Nephron progenitor cell (in vitro differentiated cells): ENCODE results near the gene HUWE1.

Experiments used
- DNase-seq: peaks from one replicate; pipeline ENCODE4 v3.0.0; 2021
- H3K27ac Mint-ChIP-seq: 2 replicates; pipeline ENCODE4 v1.8.0; 2021; ENCODE audit warnings: mild to moderate bottlenecking, moderate library complexity, mixed read lengths
- H3K27me3 Mint-ChIP-seq: 2 replicates; pipeline ENCODE4 v1.8.0; 2021; ENCODE audit warnings: mild to moderate bottlenecking, low read depth, mixed read lengths; ENCODE audit not compliant: poor library complexity
- H3K36me3 Mint-ChIP-seq: 2 replicates; pipeline ENCODE4 v1.8.0; 2021; ENCODE audit warnings: low read depth, mixed read lengths
- H3K4me1 Mint-ChIP-seq: 2 replicates; pipeline ENCODE4 v1.8.0; 2021; ENCODE audit warnings: mixed read lengths
- H3K4me3 Mint-ChIP-seq: 2 replicates; pipeline ENCODE4 v1.8.0; 2021; ENCODE audit warnings: mild to moderate bottlenecking, moderate library complexity, mixed read lengths
- H3K9me3 Mint-ChIP-seq: 2 replicates; pipeline ENCODE4 v1.8.0; 2021; ENCODE audit warnings: mild to moderate bottlenecking, moderate library complexity, mixed read lengths
- TF ChIP-seq, protein P1 (sequence below): fragments of 200-600 bp; sonication (generic); IDR thresholded peaks from 2 replicates; pipeline ENCODE4 v1.5.0; 2021; ENCODE audit warnings: antibody characterized with exemption

HUWE1 gene

DNA sequence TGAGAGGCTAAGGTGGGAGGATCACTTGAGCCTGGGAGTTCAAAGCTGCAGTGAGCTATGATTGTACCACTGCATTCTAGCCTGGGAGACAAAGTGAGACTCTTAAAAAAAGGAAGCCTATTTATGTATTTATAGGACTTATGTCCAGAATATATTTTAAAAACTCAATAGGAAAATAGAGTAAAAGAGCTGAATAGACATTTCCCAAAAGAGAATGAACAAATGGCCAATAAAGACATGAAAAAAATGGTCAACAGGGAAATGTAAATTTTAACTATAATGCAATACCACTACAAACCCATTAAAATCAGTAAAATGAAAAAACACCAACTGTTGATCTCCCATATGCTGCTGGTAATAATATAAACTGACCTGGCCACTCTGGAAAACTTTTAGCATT, 115.0 kb downstream of the HUWE1 start:
- Mint-ChIP-seq H3K27ac (no peak overlapping the region), H3K36me3 (peaks cover 47% of the 10 kb centered on the region), H3K9me3 (peaks cover 25% of the 10 kb centered on the region), H3K27me3 (no peaks in the 10 kb centered on the region), H3K4me3 (no peak overlapping the region), H3K4me1 (no peaks in the 10 kb centered on the region)
- no peak for DNase-seq
- TF ChIP-seq, protein P1, sequence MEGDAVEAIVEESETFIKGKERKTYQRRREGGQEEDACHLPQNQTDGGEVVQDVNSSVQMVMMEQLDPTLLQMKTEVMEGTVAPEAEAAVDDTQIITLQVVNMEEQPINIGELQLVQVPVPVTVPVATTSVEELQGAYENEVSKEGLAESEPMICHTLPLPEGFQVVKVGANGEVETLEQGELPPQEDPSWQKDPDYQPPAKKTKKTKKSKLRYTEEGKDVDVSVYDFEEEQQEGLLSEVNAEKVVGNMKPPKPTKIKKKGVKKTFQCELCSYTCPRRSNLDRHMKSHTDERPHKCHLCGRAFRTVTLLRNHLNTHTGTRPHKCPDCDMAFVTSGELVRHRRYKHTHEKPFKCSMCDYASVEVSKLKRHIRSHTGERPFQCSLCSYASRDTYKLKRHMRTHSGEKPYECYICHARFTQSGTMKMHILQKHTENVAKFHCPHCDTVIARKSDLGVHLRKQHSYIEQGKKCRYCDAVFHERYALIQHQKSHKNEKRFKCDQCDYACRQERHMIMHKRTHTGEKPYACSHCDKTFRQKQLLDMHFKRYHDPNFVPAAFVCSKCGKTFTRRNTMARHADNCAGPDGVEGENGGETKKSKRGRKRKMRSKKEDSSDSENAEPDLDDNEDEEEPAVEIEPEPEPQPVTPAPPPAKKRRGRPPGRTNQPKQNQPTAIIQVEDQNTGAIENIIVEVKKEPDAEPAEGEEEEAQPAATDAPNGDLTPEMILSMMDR, result no peak

DNA sequence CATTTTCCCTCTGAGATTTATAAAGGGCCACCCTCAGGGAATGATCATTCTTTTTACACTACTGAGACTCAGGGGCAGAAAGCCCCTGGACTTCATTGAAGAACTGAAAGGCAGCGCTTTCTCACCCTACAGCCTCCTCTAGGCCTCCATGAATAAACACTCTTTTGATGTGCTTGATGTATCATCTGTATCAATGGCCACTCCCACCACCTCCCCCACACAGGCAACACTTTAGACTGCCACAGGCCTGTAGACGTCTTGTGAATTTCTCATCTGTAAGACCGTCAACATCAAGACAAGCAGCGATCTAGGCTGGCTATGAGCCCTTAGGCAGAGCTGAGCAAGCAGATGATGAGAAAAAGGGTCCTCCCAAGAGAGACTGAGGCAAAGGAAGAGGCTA, 123.2 kb downstream of the HUWE1 start:
- Mint-ChIP-seq H3K27ac (no peak overlapping the region), H3K9me3 (peaks cover 44% of the 10 kb centered on the region), H3K4me1 (no peaks in the 10 kb centered on the region), H3K4me3 (no peak overlapping the region), H3K27me3 (no peaks in the 10 kb centered on the region), H3K36me3 (peaks cover 71% of the 10 kb centered on the region)
- TF ChIP-seq, protein P1, result no peak
- DNase-seq, result no peak

DNA sequence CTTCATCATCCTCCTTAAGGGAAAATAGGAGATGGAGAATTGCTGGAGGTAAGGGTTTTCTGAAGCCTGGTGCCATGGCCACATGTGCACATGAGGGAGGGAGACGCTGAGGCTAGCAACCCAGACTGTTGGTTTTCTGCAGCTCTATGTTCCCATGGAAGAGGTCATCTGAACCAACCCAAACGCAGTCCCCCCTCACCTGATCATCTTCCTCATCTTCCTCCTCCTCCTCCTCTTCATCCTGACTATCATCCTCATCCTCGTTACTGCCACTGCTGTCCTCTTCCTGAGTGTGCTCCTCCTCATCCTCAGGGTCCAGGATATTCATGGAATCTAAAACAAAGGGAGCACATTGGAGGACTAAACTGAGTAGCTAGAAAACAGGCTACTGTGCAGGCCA, 124.6 kb downstream of the HUWE1 start:
- Mint-ChIP-seq H3K9me3 (peaks cover 45% of the 10 kb centered on the region), H3K27me3 (no peaks in the 10 kb centered on the region), H3K4me3 (no peak overlapping the region), H3K27ac (no peak overlapping the region), H3K4me1 (no peaks in the 10 kb centered on the region), H3K36me3 (peaks cover 74% of the 10 kb centered on the region)
- DNase-seq, result no peak
- TF ChIP-seq, protein P1, result no peak

DNA sequence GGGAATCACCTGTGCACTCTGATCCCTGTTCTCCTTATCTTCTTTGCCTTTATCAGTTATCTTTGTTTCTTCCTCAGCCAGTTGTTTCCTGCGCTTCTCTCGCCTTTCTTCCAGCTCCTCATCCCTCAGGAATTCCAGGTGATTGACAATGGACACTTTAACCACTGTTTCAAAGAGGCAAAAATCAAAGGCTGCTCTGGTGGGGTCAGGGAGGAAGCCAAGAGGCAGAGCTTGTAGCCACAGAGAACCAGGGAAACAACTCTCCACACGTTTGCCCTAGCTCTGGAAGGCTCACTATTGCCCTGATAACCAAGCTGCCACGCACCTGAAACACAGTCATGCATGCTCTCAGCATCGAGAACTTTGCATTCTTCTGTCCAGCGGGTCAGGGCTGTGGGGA, 127.9 kb downstream of the HUWE1 start:
- TF ChIP-seq, protein P1, result no peak
- Mint-ChIP-seq H3K27ac (no peak overlapping the region), H3K36me3 (peaks cover 74% of the 10 kb centered on the region), H3K4me3 (no peak overlapping the region), H3K4me1 (no peaks in the 10 kb centered on the region), H3K27me3 (no peaks in the 10 kb centered on the region), H3K9me3 (peaks cover 49% of the 10 kb centered on the region)
- no peak for DNase-seq

DNA sequence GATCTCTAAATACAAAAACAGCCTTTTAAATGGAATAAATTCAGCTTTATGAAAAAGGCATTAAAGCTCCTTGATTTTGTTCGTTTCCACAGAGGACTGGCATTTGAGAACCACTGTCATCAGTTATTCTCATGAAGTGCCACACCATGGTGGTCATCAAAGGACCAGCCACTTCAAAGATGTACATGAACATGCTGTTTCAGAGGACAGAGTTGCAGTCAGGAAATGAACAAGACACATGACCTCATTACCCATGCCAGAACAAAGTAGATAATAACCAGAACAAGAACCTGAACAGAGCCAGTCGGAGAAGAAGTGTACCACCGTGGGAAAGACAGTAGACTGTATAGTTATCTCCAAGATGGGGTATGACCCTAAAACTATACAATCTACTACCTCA, 129.7 kb downstream of the HUWE1 start:
- no peaks in the 10 kb centered on the region for H3K27me3 Mint-ChIP-seq
- peaks cover 46% of the 10 kb centered on the region for H3K9me3 Mint-ChIP-seq
- peaks cover 71% of the 10 kb centered on the region for H3K36me3 Mint-ChIP-seq

DNA sequence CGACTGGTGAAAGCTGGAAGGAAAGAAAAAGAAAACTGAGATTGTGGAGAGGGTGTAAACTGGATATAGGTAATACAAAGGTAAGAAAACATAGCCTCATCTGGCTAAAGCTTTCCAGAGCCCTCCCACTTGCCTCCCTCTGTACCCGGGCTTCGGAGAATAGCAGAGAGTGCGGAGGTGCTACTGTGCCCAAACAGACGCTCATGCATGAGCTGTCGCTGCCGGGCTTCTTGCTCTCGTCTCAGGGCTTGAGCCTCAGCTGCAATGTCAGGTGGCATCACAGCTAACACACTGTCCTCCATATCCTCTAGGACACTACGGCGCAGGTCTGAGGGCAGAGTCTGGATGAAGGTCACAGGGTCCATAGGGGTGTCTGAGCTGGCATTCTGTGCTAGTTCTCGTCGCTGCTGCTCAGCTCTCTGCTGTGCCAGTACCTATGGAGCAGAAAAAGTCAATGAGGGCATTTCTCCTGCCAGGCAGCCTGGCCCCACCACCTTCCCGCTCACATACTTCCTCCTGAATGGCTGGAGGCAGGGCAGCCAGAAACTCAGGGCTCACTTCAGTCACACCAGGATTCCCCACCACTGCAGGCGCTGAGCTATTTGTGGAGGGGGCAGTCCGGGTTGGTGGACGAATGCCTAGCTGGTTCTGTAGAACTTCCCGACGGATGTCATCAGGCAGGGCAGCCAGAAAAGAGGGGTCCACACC, 135.6 kb downstream of the HUWE1 start:
- H3K27me3 Mint-ChIP-seq, result no peaks in the 10 kb centered on the region
- H3K4me1 Mint-ChIP-seq, result no peaks in the 10 kb centered on the region
- no peak overlapping the region for H3K27ac Mint-ChIP-seq
- no peak overlapping the region for H3K4me3 Mint-ChIP-seq
- peaks cover 52% of the 10 kb centered on the region for H3K9me3 Mint-ChIP-seq
- TF ChIP-seq, protein P1, result no peak
- DNase-seq, result no peak
- H3K36me3 Mint-ChIP-seq, result peaks cover 59% of the 10 kb centered on the region

More for the DNA sequence above, 129.7 kb downstream of the HUWE1 start:
- DNase-seq, result no peak
- Mint-ChIP-seq H3K4me1 (no peaks in the 10 kb centered on the region), H3K4me3 (no peak overlapping the region), H3K27ac (no peak overlapping the region)
- TF ChIP-seq, protein P1, result no peak
